HepG2 (cell line): ENCODE data around the gene SMIM1. TPM values are rescaled to one million over a fixed set of nuclear protein-coding genes. Genes with fewer than 3 reads are reported as not detected.

Experiments used
- ATF1 ChIP-seq: IDR thresholded peaks from 2 replicates; pipeline ENCODE4 v1.6.1; 2016; ENCODE audit warnings: mild to moderate bottlenecking, control low read depth
- BORCS8-MEF2B ChIP-seq: sonication (generic); formaldehyde crosslinking; IDR thresholded peaks from 2 replicates; pipeline ENCODE4 v1.8.0; 2022; ENCODE audit warnings: mild to moderate bottlenecking, missing genetic modification reagents
- CBX1 ChIP-seq: IDR thresholded peaks from one replicate; pipeline ENCODE4 v1.6.1; 2016; ENCODE audit warnings: antibody characterized with exemption, low read depth
- CEBPG ChIP-seq: IDR thresholded peaks from 2 replicates; pipeline ENCODE4 v1.6.1; 2016
- ETV6 ChIP-seq: sonication (generic); formaldehyde crosslinking; conservative IDR thresholded peaks from 2 replicates; pipeline ENCODE4 v1.4.0; 2020; ENCODE audit warnings: missing genetic modification reagents
- HMG20A ChIP-seq: IDR thresholded peaks from 2 replicates; pipeline ENCODE4 v1.6.1; 2016; ENCODE audit warnings: borderline replicate concordance
- IRF2 ChIP-seq: IDR thresholded peaks from 2 replicates; pipeline ENCODE4 v1.6.1; 2018; ENCODE audit warnings: missing genetic modification reagents, missing compliant biosample characterization
- KDM5B ChIP-seq: sonication (generic); formaldehyde crosslinking; IDR thresholded peaks from 2 replicates; pipeline ENCODE4 v1.4.0; 2020; ENCODE audit warnings: missing genetic modification reagents, mild to moderate bottlenecking, borderline replicate concordance
- NCOR1 ChIP-seq: fragments of 200-600 bp; sonication (generic); IDR thresholded peaks from 2 replicates; pipeline ENCODE4 v1.7.0; 2017; ENCODE audit warnings: antibody characterized with exemption, low read length, borderline replicate concordance
- SNRNP70 ChIP-seq: fragments of 200-400 bp; formaldehyde crosslinking; IDR thresholded peaks from 2 replicates; pipeline ENCODE4 v1.6.1; 2017; ENCODE audit warnings: mild to moderate bottlenecking, low read depth, low read length, moderate library complexity
- SYNCRIP ChIP-seq: fragments of 200-400 bp; formaldehyde crosslinking; IDR thresholded peaks from 2 replicates; pipeline ENCODE4 v1.6.1; 2018; ENCODE audit warnings: mild to moderate bottlenecking, low read depth, low read length; ENCODE audit not compliant: insufficient read depth
- TBL1XR1 ChIP-seq: fragments of 150-350 bp; IDR thresholded peaks from 2 replicates; pipeline ENCODE4 v1.6.1; 2014; ENCODE audit warnings: borderline replicate concordance, low read length; ENCODE audit not compliant: partially characterized antibody
- ZBTB1 ChIP-seq: sonication (generic); formaldehyde crosslinking; IDR thresholded peaks from 2 replicates; pipeline ENCODE4 v1.4.0; 2020; ENCODE audit warnings: missing genetic modification reagents, borderline replicate concordance
- ZBTB3 ChIP-seq: sonication (generic); formaldehyde crosslinking; IDR thresholded peaks from 2 replicates; pipeline ENCODE4 v1.4.0; 2020; ENCODE audit warnings: low read depth, mild to moderate bottlenecking, moderate library complexity, missing genetic modification reagents, borderline replicate concordance
- ZFP62 ChIP-seq: sonication (generic); formaldehyde crosslinking; IDR thresholded peaks from 2 replicates; pipeline ENCODE4 v1.4.0; 2020; ENCODE audit warnings: missing genetic modification reagents
- ZFYVE20 ChIP-seq: sonication (generic); formaldehyde crosslinking; IDR thresholded peaks from 2 replicates; pipeline ENCODE4 v1.8.0; 2023; ENCODE audit warnings: low read depth, mild to moderate bottlenecking, moderate library complexity, missing genetic modification reagents, borderline replicate concordance
- ZMYM3 ChIP-seq: sonication (generic); formaldehyde crosslinking; IDR thresholded peaks from 2 replicates; pipeline ENCODE4 v1.5.1; 2020; ENCODE audit warnings: mild to moderate bottlenecking, missing genetic modification reagents
- ZNF20 ChIP-seq: sonication (generic); formaldehyde crosslinking; IDR thresholded peaks from 2 replicates; pipeline ENCODE4 v1.4.0; 2020; ENCODE audit warnings: mild to moderate bottlenecking, moderate library complexity, missing genetic modification reagents
- ZNF530 ChIP-seq: sonication (generic); formaldehyde crosslinking; IDR thresholded peaks from 2 replicates; pipeline ENCODE4 v1.5.0; 2020; ENCODE audit warnings: low read depth, mild to moderate bottlenecking, missing genetic modification reagents
- ZNF574 ChIP-seq: sonication (generic); formaldehyde crosslinking; IDR thresholded peaks from 2 replicates; pipeline ENCODE4 v1.4.0; 2020; ENCODE audit warnings: missing genetic modification reagents
- ZSCAN31 ChIP-seq: sonication (generic); formaldehyde crosslinking; IDR thresholded peaks from 2 replicates; pipeline ENCODE4 v1.5.0; 2020; ENCODE audit warnings: low read depth, mild to moderate bottlenecking, missing genetic modification reagents
- polyA plus RNA-seq, 8 experiments: library from polyadenylated mRNA; depleted of rRNA in 3 of 8; stranded (reverse) in 7 of 8; unstranded in 1 of 8; fragments of >200 nt; fragmentation: Illumina TruSeq in 4 of 8; extraction: Trizol in 4 of 8; gene quantifications; 2 replicates each; pipeline versions ENCODE4 v1.2.1 to v1.2.3, GENCODE V29; 2011 to 2016; ENCODE audit warnings: low read depth in 4 of 8, missing spikeins in 1 of 8, mixed read lengths in 1 of 8; ENCODE audit not compliant: insufficient read depth in 1 of 8
- total RNA-seq, 5 experiments: library from RNA; depleted of rRNA; stranded (reverse); fragments of >200 nt; fragmentation: Illumina TruSeq; extraction: Trizol; gene quantifications; 2 replicates each; pipeline ENCODE4 v1.2.3, GENCODE V29; 2016; ENCODE audit warnings: low read depth in 1 of 5
- TF ChIP-seq, protein P1 (sequence below): sonication (generic); formaldehyde crosslinking; IDR thresholded peaks from 2 replicates; pipeline ENCODE4 v1.4.0; 2020; ENCODE audit warnings: mild to moderate bottlenecking, missing genetic modification reagents
- TF ChIP-seq, protein P2 (sequence below): sonication (generic); formaldehyde crosslinking; IDR thresholded peaks from 2 replicates; pipeline ENCODE4 v1.4.0; 2020; ENCODE audit warnings: missing genetic modification reagents, borderline replicate concordance

SMIM1 gene
- total and polyA plus RNA-seq, 2 of the 13 experiments (the other 11 are each of a cell fraction or from before 2014, with no cell fraction given) = 12.4 to 56.3 TPM

DNA sequence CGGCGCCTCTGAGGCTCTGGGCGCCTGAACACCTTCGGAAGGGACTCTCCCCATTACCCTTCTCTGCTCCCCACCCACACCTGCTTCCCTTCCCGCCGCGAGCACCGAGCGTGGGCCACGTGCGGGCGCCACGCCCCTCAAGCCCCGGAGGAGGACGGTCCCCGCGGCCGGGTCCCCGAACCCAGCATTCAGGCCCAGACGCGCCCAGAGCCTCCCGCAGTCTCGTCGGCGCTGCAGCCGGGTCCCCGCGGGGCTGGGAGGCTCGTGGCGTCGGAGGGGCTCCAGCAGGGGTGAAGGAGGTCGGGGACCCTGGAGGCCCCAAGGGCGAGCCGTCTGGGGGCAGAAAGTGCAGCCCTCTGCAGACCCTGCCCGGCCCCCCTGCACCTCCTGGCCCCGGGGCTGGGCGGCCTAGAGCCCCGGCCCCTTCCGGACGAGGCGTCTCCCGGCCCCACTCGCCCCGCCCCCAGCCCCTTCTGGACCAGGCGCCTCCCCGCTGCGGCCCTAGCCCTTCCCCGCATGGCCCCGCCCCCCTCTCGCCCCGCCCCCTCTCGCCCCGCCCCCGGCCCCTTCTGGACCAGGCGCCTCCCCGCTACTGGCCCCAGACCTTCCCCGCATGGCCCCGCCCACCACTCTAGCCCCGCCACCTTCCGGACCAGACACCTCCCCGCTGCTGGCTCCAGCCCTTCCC lies 378 bp upstream of the SMIM1 start (continued):
- TF ChIP-seq IRF2 (CRISPR knock-in tag) = no peak
- TF ChIP-seq NCOR1 = no peak
- TF ChIP-seq CEBPG (CRISPR knock-in tag) = no peak
- TF ChIP-seq KDM5B (CRISPR knock-in tag) = peak; percentile 28; the same call in 1 of the 2 replicates
- TF ChIP-seq, protein P1, sequence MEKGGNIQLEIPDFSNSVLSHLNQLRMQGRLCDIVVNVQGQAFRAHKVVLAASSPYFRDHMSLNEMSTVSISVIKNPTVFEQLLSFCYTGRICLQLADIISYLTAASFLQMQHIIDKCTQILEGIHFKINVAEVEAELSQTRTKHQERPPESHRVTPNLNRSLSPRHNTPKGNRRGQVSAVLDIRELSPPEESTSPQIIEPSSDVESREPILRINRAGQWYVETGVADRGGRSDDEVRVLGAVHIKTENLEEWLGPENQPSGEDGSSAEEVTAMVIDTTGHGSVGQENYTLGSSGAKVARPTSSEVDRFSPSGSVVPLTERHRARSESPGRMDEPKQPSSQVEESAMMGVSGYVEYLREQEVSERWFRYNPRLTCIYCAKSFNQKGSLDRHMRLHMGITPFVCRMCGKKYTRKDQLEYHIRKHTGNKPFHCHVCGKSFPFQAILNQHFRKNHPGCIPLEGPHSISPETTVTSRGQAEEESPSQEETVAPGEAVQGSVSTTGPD = no peak
- TF ChIP-seq ETV6 (CRISPR knock-in tag) = no peak
- TF ChIP-seq ZMYM3 (CRISPR knock-in tag) = no peak
- TF ChIP-seq TBL1XR1 = no peak
- TF ChIP-seq HMG20A (CRISPR knock-in tag) = no peak
- no peak for TF ChIP-seq ZFP62 (CRISPR knock-in tag)
- no peak for TF ChIP-seq SYNCRIP
- no peak for TF ChIP-seq CBX1
- TF ChIP-seq ZBTB1 (CRISPR knock-in tag) = no peak
- TF ChIP-seq ZNF20 = no peak
- TF ChIP-seq, protein P2, sequence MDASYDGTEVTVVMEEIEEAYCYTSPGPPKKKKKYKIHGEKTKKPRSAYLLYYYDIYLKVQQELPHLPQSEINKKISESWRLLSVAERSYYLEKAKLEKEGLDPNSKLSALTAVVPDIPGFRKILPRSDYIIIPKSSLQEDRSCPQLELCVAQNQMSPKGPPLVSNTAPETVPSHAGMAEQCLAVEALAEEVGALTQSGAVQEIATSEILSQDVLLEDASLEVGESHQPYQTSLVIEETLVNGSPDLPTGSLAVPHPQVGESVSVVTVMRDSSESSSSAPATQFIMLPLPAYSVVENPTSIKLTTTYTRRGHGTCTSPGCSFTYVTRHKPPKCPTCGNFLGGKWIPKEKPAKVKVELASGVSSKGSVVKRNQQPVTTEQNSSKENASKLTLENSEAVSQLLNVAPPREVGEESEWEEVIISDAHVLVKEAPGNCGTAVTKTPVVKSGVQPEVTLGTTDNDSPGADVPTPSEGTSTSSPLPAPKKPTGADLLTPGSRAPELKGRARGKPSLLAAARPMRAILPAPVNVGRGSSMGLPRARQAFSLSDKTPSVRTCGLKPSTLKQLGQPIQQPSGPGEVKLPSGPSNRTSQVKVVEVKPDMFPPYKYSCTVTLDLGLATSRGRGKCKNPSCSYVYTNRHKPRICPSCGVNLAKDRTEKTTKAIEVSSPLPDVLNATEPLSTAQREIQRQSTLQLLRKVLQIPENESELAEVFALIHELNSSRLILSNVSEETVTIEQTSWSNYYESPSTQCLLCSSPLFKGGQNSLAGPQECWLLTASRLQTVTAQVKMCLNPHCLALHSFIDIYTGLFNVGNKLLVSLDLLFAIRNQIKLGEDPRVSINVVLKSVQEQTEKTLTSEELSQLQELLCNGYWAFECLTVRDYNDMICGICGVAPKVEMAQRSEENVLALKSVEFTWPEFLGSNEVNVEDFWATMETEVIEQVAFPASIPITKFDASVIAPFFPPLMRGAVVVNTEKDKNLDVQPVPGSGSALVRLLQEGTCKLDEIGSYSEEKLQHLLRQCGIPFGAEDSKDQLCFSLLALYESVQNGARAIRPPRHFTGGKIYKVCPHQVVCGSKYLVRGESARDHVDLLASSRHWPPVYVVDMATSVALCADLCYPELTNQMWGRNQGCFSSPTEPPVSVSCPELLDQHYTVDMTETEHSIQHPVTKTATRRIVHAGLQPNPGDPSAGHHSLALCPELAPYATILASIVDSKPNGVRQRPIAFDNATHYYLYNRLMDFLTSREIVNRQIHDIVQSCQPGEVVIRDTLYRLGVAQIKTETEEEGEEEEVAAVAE (CRISPR knock-in tag) = peak; percentile 2; the same call in 1 of the 2 replicates
- TF ChIP-seq ZNF530 (CRISPR knock-in tag) = no peak
- no peak for TF ChIP-seq SNRNP70
- TF ChIP-seq ZBTB3 (CRISPR knock-in tag) = peak; percentile 56; the same call in 1 of the 2 replicates
- TF ChIP-seq ZFYVE20 (CRISPR knock-in tag) = no peak
- TF ChIP-seq ATF1 = no peak
- no peak for TF ChIP-seq ZSCAN31
- TF ChIP-seq BORCS8-MEF2B = peak; percentile 18; the same call in 1 of the 2 replicates
- TF ChIP-seq ZNF574 (CRISPR knock-in tag) = peak; percentile 66
